NCI-H2029 (cell line): ENCODE data around the gene ZBTB8A.
A peak's percentile ranks its signal among the peaks of the same experiment; 100 is the strongest.
"Not testable (repeated sequence)": the region's sequence is repeated elsewhere in the genome, so short reads cannot be mapped to it uniquely, and the experiment has no call there.

Experiments used
- DNase-seq: peaks from one replicate; lab custom pipeline; 2025; lab: John Stamatoyannopoulos, UW

Gene ZBTB8A

DNA sequence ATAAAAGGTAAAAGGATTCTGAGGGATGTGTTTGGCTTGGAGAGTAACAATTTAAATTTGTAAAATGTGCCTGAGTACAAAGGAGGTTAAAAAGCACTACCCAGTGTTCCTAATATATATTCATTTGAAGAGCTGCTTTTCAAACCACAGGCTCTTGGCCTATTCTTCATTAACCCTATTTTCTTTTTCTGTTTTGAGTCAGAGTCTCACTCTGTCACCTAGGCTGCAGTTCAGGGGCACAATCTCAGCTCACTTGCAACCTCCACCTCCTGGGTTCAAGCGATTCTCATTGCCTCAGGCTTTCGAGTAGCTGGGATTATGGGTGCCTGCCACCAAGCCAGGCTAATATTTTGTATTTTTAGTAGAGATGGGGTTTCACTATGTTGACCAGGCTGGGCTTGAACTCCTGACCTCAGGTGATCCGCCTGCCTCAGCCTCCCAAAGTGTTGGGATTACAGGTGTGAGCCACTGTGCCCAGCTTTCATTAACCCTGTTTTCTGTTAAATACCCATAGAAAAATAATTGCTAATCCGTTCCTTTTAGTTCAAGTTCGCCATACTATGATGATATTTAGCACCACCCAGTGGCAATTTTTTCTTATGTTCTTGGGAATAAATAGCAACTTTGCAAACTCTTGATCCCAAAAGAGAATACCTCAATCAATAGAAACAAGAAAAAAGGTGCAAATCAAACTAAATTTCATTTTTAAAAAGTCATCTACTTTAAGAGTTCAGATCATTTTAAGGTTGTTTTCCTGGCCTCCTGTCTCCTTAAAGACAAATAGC, 80.7 kb downstream of the ZBTB8A start:
- DNase-seq, result no peak

DNA sequence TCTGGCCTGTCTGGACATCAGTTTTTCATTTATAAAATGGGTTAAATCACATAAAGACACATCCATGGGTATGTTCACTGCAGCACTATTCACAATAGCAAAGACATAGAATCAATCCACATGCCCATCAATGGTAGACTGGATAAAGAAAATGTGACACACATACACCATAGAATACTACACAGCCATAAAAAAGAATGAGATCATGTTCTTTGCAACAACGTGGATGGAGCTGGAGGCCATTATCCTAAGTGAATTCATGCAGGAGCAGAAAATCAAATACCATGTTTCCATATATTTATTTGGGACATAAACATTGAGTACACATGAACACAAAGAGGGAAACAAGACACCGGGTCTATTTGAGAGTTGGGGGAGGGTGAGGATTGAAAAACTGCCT, 83.0 kb downstream of the ZBTB8A start:
- DNase-seq, result no peak

DNA sequence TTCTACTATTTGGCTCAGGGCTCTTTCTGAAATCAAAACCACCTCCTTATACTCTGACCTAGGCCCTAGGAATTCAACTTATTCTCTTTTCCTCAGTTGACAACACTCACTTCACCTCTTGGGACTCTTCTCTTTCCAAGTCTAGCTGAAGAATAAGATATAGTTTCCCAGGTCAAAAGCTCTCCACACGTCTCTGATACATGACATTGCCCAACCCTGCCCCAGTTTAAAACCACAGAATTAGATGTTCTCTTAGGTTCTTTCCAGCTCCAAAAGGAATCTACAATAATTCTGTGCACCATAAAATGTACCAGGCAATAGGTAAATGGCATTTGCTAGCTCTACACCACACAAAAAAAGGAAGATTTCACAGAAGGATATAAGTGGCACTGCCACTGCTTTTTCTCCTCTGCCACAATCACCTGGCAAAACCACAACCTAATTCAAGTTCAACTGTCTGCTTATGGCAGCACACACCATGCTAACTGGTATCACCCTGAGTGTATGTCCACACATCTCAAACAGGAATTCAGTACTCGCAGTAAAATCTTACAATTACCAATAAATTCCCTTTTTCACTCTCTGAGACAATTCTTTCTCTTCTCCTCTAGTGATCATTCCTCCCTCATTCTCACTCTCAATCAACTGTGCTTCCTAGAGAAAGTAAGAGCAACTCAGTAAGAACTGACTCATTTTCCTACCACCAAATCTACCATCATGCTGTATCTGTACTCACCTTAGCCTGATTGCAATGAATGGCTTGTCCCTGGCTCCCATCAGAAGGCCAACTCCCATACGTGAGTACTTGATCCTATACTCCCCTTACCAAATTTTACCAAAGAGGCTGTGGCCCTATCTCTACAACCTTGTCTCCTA, 83.8 kb downstream of the ZBTB8A start:
- DNase-seq, result no peak

DNA sequence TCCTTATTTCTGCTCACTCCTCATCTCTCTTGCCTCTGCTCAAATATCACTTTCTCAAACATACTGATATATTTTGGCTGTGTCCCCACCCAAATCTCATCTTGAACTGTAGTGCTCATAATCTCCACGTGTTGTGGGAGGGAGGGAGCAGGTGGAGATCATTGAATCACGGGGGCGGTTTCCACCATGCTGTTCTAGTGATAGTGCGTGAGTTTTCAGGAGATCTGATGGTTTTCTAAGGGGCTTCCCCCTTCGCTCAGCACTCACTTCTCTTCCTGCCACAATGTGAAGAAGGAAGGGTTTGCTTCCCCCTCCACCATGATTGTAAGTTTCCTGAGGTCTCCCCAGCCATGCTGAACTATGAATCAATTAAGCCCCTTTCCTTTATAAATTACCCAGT, 84.5 kb downstream of the ZBTB8A start:
- DNase-seq, result no peak

DNA sequence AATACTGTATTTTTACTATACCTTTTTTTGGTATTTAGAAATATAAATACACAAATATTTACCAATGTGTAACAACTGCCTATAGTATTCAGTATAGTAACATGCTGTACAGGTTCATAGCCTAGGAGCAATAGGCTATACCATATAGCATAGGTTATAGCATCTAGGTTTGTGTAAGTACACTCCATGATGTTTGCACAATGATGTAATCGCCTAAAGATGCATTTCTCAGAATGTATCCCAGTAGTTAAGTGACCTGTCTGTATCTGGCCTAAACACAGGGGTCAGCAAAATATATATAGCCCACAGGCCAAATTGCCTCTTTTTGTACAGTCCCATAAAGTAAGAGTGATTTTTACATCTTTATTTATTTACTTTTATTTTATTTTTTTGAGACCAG, 86.9 kb downstream of the ZBTB8A start:
- DNase-seq, result no peak

DNA sequence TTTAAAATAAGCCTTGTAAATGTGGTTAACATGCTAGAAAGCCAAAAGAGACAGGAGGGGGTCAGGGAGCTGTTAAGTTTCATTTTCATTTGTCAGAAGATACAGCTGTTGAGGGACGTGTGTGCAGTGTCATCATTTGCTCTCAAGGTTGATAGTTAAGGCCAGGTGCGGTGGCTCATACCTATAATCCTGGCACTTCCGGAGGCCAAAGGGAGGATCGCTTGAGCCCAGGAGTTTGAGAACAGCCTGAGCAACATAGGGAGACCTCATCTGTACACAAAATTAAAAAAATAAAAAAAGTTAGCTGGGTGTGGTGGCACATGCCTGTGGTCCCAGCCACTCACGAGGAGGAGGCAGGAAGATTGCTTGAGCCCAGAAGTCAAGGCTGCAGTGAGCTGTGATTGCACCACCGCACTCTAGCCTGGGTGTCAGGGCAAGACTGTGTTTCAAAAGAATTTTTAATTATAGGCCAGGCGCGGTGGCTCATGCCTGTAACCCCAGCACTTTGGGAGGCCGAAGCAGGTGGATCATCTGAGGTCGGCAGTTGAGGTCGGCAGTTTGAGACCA, 88.5 kb downstream of the ZBTB8A start:
- DNase-seq, result no peak

DNA sequence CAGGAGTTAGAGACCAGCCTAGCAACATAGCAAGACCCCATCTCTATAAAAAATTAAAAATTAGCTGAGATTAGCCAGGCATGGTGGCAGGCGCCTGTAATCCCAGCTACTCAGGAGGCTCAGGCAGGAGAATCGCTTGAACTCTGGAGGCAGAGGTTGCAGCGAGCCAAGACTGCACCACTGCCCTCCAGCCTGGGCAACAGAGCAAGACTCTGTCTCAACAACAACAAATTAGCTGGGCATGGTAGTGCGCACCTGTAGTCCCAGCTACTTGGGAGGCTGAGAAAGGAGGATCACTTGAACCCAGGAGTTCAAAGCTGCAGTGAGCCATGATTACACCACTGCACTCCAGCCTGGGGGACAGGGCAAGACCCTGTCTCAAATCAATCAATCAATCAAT, 90.9 kb downstream of the ZBTB8A start:
- DNase-seq, result not testable (repeated sequence)

DNA sequence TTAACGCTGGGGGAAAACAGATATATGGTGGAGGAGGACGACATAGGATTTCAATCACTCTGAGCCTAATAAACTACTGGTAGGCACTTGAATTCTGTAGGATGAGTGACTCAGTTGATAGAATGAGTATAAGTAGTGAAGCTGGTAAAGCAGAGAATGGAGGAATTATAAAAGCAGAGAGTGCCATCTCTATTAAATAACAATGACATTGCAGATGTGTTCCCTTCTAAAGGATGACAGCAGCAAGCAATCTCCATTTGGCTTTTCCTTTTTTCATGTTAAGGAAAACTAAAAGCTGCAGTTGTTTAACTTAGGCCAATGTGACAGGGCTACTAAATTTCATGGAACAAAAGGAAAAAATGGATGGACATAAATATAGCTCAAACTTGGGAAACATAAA, 93.6 kb downstream of the ZBTB8A start:
- no peak for DNase-seq

DNA sequence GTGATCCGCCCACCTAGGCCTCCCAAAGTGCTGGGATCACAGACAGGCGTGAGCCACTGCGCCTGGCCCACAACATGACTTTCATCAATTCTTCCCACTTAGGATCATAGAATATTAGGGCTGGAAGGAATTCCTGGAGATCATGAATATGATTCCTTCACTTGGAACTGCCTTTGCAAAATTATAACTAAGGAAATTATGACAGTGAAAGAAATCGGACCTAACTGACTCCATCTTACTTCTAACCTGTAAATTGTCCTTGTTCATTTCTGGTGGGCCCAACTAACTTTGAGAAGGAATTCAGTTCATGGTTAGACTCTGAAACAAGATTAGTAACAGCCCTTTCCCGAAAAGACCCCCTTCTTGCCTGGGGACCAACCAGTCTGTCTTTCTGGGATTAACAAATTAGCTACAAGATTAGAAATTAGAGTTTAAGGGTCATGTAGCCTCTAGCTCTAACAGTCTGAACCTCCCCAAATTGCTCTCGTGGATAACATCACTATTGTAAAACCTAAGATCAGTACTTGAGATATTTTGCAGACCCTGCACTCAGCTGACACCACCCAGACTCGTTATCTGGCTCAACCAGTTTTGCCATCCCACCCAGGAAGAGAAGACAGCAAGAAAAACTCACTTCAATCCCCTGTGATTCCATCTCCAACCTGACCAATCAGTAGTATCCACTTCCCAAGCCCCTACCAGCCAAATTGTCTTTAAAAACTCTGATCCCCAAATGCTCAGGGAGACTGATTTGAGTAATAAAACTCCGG, 96.5 kb downstream of the ZBTB8A start:
- no peak for DNase-seq

DNA sequence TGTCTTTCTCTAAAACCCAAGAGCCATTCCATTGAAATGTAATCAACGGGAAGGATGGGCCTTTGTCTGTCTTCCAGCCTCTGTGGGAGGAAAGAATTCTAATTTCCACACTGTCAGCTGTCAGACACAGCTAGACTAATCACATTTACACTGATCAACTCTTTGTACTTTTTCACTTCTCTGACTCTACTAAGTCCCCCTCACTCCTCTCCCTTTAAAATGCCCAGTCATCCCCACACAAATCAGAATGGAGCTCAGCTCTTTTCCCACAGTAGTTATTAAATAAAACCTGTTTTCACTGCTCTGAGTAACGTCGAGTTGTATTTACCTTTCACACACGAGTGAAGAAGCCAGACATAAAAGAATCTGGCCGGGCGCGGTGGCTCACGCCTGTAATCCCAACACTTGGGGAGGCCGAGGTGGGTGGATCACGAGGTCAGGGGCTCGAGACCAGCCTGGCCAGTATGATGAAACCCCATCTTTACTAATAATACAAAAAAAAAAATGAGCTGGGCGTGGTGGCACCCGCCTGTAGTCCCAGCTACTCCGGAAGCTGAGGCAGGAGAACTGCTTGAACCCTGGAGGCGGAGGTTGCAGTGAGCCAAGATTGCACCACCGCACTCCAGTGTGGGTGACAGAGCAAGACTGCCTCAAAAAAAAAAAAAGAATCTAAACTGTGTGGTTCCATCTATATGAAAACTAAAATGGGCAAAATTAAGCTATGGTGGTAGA, 97.9 kb downstream of the ZBTB8A start:
- DNase-seq, result no peak

DNA sequence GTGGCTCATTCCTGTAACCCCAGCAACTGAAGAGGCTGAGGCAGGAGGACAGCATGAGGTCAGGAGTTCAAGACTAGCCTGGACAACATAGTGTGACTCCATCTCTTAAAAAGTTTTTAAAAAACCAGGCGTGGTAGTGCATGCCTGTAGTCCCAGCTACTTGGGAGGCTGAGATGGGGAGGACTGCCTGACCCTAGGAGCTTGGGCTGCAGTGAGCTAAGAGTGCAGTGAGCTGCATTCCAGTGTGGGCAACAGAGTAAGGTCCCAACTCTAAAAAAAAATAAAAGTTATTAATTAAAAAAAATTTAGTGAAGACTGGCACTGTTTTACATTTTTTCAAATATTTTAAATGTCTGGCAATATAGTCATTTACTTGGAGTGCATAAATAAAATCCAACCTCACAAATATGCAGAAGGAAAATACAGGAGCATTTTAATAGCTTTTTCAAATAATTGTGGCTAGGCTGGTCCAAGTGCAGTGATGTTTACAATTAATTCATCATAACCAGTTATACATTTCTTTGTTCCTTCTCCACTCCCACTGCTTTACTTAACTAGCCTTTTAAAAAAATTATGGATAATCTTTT, 100.4 kb downstream of the ZBTB8A start:
- DNase-seq, result no peak

DNA sequence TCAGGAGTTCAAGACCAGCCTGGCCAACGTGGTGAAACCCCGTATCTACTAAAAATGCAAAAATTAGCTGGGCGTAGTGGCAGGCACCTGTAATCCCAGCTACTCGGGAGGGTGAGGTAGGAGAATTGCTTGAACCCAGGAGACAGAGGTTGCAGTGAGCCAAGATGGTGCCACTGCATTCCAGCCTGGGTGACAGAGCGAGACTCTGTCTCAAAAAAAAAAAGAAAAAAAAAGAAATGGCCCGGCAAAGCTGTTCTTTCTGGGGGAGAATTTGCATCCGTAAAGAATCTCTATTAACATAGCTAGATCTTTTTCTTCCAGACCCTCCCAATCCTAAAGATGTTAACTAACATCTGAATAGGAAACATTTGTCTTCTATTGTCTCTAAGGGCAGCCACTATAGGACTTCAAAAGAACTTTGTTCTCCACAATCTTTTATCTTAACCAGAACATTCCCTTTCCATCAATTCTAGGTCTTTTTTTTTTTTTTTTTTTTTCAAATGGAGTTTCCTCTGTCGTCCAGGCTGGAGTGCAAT, 103.1 kb downstream of the ZBTB8A start:
- DNase-seq, result not testable (repeated sequence)

DNA sequence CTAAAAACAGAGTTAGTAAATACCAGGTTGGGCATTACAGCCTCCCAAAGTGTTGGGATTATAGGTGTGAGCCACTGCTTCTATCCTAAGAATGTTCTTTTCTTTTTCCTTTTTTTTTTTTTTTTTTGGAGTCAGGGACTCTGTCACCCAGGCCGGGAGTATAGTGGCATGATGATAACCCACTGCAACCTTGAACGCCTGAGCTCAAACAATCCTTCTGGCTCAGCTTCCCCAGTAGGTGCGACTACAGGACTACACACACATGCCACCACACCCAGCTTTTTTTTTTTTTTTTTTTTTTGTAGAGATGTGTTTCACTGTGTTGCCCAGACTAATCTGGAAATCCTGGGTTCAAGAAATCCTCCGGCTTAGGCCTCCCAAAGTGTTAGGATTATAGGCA, 105.2 kb downstream of the ZBTB8A start:
- DNase-seq, result no peak

DNA sequence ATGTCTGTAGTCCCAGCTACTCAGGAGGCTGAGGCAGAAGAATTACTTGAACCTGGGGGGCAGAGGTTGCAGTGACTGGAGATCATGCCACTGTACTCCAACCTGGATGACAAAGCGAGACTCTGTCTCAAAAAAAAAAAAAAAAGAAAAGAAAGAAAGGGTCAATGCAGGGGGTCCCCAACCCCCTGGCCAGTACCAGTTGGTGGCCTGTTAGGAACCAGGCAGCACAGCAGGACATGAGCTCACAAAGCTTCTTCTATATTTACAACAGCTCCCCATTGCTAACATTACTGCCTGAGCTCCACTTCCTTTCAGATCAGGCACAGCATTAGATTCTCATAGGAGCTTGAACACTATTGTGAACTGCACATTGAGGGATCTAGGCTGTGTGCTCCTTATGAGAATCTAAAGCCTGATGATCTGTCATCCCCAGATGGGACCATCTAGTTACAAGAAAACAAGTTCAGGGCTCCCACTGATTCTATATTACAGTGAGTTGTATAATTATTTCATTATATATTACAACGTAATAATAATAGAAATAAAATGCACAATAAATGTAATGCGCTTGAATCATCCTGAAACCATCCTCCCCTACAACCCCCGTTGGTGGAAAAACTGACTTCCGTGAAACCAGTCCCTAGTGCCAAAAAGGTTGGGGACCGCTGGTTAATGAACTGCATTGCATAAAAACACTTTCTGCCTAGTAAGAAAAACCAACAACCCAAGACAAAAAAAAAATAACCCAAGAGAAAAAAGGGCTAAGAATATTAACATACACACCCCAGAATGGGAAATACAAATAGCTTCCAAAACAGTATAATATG, 108.3 kb downstream of the ZBTB8A start:
- DNase-seq, result no peak

DNA sequence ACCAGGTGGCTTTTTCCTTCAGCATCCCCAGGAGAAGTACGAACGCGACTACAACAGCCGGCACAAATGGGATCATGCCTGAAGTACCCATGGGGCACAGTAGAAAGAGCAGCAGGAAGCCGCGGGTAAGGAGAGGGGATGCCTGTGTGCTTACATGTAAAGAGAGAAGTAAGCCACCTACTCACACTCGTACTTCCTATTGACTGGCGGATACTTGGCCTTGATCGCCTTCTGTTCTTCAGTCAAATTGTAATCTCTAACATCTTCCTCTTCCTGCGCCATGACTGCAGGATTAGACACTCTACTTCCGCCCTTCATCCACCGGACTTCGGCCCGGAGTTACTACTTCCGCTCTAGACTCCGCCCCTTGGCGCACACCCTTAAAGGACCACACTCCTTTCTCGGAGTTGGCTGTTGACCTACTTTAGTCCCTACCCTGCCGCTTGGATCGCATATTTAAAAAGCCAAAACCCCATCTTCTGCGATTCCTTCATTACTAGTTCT, 111.1 kb downstream of the ZBTB8A start, which contains the start of gene ZBTB8OS:
Gene ZBTB8OS, minus strand, starts transcription at position 303 of the 504 bp plus-strand sequence. Its CDS starts 21 bp downstream, at position 282.
- peak; percentile 88 for DNase-seq

DNA sequence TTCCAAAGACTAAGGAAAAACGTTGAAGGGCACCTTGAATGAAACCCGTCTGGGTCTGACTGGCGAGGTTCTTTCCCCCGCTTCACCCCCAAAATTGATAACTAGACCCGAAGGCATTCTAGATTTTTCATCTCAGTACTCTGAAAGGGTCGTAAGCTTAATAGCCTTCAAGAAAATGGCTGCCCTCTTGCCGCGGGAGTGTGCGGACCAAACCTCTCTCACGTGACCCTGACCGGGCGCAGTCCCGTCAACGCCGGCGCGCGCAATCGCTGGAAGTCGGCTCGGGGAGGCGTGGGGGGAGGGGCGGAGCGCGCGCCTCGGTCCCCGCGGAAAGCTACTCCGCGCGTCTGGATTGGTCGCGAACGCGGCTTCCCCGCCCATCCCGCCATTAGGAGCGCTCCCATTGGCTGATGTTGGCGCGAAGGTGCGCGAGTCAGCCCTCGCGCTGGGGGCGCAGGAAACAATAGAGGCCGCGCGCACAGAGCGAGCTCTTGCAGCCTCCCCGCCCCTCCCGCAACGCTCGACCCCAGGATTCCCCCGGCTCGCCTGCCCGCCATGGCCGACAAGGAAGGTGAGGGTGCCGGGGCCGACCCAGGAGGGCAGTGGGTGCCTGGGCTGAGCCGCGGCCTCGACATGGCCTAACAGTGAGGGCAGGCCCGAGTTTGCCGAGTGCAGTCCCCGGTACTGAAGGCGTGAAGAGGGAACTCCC, 111.7 kb downstream of the ZBTB8A start, which contains the start of gene RBBP4:
Gene RBBP4, plus strand, starts transcription at position 457 of the 709 bp plus-strand sequence. Its CDS starts 99 bp downstream, at position 556.
- DNase-seq, result peak; percentile 94

DNA sequence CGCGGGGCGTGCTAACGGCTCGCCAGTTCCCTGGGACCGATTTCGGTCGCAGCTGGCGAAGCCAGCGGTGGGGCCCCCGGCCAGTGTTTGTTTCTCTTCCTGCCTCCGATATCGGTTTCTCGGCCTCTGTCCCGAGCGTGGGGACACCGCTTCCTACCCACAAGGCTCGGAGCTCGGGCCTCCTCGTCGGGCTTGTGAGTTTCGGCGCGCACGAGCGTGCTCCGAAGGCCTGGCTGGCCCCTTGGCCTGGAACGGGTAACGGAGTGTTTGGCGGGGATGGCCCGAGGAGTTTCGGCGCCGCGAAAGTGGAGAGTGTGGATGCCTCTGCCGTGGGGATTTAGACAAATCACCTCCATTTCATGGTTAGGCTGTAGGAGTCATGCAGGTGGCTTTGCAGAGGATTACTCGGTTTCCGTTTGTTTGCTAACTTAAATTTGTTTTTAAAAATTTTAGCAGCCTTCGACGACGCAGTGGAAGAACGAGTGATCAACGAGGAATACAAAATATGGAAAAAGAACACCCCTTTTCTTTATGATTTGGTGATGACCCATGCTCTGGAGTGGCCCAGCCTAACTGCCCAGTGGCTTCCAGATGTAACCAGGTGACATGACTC, 112.3 kb downstream of the ZBTB8A start:
- peak; percentile 51 for DNase-seq

DNA sequence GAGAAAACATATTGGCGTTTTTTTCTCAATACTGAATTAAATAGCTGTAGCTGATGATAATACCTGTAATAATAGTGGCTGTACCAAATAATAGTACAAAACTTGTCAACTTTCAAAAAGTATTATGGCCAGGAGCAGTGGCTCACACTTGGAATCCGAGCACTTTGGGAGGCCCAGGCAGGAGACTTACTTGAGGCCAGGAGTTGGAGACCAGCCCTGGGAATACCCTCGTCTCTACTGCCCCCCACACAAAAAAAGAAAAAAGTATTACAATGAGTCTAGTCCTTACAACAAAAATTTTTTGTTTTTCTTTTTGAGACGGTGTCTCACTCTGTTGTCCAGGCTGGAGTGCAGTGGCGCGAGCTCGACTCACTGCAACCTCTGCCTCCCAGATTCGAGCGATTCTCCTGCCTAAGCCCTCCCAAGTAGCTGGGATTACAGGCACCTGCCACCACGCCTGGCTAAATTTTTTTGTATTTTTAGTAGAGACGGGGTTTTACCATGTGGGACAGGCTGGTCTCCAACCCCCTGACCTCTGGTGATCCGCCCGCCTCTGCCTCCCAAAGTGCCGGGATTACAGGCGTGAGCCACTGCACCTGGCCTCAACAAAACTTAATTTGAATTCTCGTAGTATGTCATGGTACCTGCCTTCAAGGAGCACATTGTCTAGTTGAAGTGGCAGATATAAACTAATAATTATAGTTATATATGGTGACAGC, 113.2 kb downstream of the ZBTB8A start:
- DNase-seq, result no peak
